Activated CD8-positive, alpha-beta memory T cell treated with anti-CD3 and anti-CD28 coated beads, Interleukin-2, amount 50 U/mL, for 24 hours (primary cell): ENCODE measurements around the gene WWC2.

Source experiments
- DNase-seq: peaks from one replicate; pipeline ENCODE4 v3.0.0-alpha.2; 2020; ENCODE audit errors: extremely low read depth

The WWC2 gene

DNA sequence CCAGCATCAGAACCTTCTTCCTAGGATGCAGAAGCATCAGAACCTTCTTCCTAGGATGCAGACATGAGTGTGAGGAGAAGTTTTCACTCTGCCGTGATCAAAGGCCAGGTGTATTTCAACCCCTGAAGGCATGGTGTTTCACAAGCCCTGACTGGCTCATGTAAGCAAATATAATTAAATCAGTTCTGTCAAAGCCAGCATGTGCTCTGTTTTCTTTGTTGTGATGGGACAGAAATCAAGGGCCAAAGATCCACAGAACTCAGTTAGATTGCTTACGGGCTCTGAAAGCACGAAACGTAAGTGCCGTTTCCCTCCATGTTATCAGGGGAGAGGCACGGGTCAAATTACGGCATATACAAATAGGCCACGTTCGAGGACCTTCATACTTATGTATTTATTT is 255.2 kb downstream of the WWC2 start:
- DNase-seq = no peak

DNA sequence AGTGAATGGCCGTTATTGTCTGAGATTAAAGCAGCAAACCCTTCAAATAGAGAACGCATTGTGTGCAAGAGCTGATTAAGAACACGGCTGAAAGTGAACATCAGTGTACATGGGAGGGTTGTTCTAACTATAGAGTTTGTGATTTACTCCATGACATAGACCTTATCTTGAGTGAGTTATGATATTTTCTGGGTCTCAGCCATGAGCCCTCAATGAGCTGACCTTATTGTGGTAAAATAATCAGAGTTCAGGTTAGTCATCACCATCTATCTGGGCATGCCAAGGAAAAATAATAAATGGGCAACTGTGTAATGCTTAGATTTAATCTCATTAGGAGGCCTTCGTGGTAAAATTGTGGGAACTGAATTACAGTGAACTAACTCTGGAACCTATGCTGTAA is 256.3 kb downstream of the WWC2 start:
- DNase-seq = no peak

DNA sequence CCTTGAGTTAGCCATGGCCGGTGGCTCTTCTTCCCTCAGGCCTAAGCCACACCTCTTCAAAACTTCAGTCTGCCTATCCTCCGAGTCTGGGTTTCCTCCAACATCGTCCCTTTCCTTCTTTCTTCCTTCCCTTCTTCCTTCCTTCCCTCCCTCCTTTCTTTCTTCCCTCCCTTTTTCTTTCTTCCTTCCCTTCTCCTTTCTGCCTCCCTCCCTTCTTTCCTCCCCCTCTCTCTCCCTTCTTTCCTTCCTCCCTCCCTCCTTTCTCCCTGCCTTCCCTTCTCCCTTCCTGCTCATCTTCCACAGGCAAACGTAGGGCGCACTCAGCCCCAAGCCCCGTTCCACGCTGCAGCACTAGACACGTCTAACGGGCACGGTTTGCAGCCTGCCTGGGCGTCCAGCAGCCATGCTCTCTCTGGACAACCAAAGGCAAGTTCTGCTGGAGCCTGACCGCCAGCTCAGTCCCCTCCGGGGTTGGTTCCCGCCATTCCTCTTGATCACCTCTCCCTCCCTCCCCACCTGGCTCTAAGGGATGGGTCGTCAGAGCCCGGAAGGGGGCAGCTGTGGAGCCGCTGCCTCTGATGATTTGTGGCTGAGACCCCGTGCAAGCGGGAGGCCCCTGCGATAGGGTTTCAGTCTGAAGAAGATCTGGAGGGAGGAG is 257.2 kb downstream of the WWC2 start:
- DNase-seq = no peak

DNA sequence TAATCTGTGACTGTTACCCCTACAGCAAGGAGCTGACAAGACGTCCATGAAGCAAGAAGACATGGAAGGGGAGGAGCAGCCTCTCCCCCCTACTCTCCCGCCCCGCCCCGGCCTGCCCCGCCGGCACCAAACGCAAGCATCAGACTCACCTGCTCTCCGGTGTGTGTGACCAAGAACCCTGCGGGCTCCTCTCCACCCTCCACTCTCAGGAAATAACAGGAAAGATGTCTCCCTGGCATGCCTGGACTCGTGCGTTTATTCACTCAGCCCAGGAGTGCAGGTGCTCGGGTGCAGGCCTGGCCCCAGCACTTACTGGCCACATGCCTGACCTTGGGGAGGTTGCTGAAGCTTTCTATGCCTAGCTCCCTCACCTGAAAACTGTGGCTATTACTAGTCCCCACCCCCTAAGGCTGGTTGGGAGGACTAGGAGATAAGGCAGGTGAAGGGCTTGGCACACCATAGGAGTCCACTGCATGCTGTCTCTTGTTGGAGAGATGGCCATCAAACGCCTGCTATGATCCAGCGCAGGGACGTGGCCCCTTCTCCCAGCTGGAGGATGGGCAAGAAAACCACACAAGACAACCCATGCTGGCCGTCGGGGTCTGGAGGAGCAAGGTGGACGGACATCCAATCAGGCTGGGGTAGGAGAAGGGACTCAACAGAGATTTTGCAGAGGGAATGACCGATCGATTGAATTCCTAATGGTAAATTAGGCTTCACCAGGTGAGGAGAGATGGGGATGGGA is 258.0 kb downstream of the WWC2 start:
- no peak for DNase-seq

DNA sequence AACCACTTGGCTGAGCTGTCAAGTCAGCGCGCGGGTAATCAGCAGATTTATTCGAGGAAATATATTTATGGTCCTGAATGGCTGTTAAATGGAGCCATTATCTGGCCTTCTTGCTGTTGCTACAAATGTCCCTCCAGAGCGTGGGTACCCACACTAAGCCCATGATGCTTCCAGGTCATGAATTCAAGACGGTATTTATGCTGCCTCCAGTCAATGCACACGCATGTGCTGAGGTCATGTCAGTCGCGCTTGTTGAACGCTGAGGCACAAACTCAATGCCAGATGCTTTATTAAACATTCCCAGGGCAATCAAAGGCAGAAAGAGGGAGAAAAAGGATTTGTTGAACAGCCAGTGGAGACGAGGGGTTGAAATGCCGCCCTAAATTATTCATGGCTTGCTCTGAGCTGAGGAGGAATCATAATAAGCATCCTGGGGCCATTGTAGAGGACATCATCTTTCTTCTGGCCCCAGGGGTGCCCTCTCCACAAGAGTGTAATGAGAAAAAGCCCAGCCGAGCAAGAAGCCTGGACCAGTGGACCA is 259.2 kb downstream of the WWC2 start:
- DNase-seq = no peak

DNA sequence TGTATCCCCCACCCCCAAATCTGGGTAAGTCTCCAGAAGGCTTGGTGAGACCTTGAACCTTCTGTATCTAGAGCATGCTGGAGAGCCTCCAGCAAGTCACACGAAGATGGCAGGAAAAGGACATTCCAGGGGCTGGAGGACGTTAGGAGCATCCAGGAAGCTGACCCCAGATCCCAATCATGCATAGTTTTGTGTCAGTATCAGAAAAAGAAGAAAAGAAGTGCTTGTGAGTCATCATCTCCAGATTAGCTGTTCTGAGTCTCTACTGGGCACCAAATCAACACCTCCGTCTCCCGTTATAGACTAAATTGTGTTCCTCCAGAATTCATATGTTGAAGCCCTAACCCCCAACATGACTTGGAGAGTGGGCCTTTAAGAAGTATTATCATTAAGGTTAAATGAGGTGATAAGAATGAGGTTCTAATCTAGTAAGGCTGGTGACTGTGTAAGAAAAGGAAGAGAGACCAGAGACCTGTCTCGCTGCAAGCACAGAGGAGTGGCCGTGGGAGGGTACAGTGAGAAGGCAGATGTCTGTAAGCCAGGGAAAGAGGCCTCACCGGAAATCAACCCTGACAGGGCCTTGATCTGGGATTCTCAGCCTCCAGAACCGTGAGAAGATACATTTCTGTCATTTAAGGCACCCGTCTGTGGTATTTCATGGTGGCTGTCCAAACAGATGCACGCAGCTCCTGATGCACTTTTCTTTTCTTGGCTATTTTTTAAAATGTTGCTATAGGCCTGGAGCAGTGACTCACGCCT is 261.3 kb downstream of the WWC2 start:
- no peak for DNase-seq

DNA sequence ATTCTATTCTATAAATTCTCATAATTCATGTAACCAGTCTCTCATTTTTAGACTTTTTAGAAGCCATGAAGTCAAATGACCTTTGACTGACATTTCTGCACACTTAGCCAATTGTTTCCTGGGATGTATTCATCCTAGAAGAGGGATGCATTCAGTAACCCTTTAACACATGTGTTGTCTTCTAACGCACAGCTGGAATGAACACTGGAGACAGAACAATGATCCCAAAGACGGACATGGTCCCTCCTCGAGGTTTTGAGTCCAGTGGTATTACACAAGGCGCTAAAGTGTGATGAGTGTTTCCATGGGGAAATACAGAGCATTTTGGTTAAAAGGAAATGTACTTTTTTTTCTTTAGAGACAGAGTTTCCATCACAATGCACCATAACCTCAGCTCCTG is 263.0 kb downstream of the WWC2 start:
- no peak for DNase-seq

DNA sequence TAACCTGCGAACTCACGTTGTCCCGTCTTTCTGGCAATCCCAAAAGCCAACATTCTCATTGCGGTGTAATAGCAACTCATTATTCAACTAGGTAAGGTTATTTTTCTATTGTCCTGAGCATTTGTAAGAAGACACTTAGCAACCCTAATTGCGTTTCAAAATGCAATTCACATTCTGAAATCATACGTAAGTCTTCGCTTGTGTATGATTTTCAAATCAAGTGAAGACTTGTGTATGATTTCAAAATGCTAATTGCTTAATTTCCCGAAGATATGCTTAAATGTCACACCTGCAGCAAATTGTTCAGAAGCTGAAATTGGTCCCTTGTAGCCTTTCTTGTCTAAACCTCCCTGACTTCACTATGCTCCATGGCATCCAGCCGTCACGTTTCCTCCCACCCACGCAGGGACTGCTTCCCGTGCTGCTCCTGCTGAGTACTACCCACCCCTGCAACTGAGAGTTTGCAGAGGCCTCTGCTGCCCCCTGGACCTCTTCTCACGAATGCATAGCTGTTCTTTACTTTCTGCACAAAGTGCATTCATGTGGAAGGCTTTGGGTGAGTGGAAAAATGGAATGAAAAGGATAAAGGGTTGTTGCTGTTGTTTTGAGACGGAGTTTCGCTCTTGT is 264.0 kb downstream of the WWC2 start:
- no peak for DNase-seq

DNA sequence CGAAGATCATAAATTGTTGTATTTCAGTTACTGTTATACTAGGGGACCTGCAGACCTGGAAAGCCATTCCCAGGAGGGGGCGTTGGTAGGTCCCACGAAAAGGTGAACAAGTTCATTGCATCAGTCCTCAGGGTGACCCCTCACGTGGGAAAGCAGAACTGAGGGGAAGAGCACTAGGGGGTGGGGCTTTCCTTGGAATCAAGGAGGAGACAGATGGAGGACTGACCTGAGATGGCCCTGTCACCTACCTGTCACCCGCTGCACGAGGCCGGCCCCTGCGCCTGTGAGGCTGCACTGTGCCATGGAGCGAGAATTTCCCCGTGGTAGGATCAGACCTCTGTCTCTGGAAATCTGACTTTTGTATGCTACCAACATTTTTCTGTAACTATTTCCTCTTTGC is 265.0 kb downstream of the WWC2 start:
- DNase-seq = no peak

DNA sequence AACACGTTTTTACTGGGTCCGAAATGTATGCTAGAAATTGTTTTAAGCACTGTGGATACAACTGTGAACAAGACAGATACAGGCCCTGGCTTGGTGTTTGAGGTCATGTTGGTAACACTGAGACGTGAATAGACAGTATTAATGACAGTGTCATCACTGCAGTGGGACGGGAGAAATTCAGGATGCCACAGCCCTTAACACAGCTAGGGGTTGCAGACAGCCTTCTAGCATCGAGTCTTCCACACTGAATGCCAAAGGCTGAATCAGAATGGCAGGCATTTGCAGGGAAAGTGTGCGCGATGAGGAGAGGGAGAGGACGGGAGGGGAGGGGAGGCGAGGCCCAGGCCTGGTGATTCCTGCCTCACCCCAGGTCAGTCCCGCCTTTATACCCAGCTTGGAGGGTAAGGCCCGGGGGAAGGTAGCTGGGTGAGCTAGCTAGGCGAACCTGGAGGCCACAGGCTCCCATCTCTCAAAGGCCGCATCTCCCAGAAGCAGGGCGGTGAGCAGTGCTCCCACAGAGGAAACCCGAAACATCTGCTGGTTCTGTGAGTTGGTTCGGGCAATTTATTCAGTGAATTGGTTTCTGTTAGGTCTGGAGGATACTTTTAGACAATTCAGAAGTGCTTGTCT is 267.3 kb downstream of the WWC2 start:
- DNase-seq = no peak

DNA sequence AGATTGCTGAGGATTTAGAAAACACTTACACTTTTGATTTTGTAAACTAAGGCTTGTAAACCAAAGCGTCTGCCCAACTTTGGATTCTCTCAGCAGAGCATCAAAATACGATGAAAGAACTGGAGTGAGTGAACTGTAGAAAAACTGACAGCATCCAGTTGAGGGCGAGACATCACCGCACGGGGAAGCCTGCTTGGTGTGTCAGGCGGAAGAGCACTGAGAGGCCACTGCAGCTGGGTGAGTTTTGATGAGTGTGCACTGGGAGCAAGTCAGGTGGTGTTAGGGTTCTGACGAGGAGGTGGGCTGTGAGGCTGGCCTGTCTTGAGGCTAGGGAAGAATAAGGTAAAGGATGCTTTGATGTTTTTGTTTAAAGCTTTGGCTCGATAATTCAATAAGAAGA is 270.0 kb downstream of the WWC2 start:
- DNase-seq = no peak
